Fibroblast of lung (primary cell): Measurements from ENCODE around the gene ATG101. TPM values are rescaled to one million over a fixed set of nuclear protein-coding genes. Genes with fewer than 3 reads are reported as not detected.

Experiments used
- DNase-seq, 2 donors: peaks; one replicate each; pipeline versions ENCODE4 v3.0.0 to v3.0.0-alpha.2; 2010; ENCODE audit warnings: low read depth in 2 of 2
- H2AFZ ChIP-seq: 2 replicates; pipeline ENCODE4 v1.5.1; 2012; ENCODE audit warnings: low read length, control low read depth, inconsistent platforms
- H3K27ac ChIP-seq: 2 replicates; pipeline ENCODE4 v1.5.1; 2011; ENCODE audit warnings: low read length, control low read depth; ENCODE audit not compliant: insufficient read depth
- H3K27me3 ChIP-seq: 2 replicates; pipeline ENCODE4 v1.5.1; 2011; ENCODE audit warnings: mild to moderate bottlenecking, low read length; ENCODE audit not compliant: control insufficient read depth, insufficient read depth
- H3K36me3 ChIP-seq: 2 replicates; pipeline ENCODE4 v1.5.1; 2011; ENCODE audit warnings: low read length; ENCODE audit not compliant: control insufficient read depth, insufficient read depth
- H3K4me1 ChIP-seq: 2 replicates; pipeline ENCODE4 v1.5.1; 2011; ENCODE audit warnings: low read length; ENCODE audit not compliant: control insufficient read depth, insufficient read depth; ENCODE audit errors: extremely low read depth
- H3K4me2 ChIP-seq: 2 replicates; pipeline ENCODE4 v1.5.1; 2011; ENCODE audit warnings: low read length, control low read depth; ENCODE audit not compliant: insufficient read depth; ENCODE audit errors: extremely low read depth
- H3K4me3 ChIP-seq, 4 experiments: fragments of 200-600 bp in 1 of 4; sonication (generic) in 1 of 4; replicated peaks in 1 of 4; 2 replicates each; pipeline ENCODE4 v1.5.1; 2011 to 2016; ENCODE audit warnings: low read length in 4 of 4, low read depth in 3 of 4, mild to moderate bottlenecking in 3 of 4, control low read depth in 2 of 4, inconsistent platforms in 1 of 4, mixed read lengths in 1 of 4; ENCODE audit not compliant: insufficient read depth in 1 of 4; ENCODE audit errors: control extremely low read depth in 1 of 4
- H3K79me2 ChIP-seq: 2 replicates; pipeline ENCODE4 v1.5.1; 2012; ENCODE audit warnings: mild to moderate bottlenecking, low read length, inconsistent platforms; ENCODE audit not compliant: control insufficient read depth, insufficient read depth
- H3K9ac ChIP-seq: 2 replicates; pipeline ENCODE4 v1.5.1; 2011; ENCODE audit warnings: mild to moderate bottlenecking, low read length, control low read depth; ENCODE audit not compliant: insufficient read depth
- H3K9me3 ChIP-seq: 2 replicates; pipeline ENCODE4 v1.5.1; 2012; ENCODE audit warnings: low read depth, low read length; ENCODE audit not compliant: control insufficient read depth, insufficient read depth
- H4K20me1 ChIP-seq: 2 replicates; pipeline ENCODE4 v1.5.1; 2011; ENCODE audit warnings: low read length; ENCODE audit not compliant: control insufficient read depth, insufficient read depth; ENCODE audit errors: extremely low read depth
- CTCF ChIP-seq, 2 donors: IDR thresholded peaks in 1 of 2; conservative IDR thresholded peaks in 1 of 2; 1 replicate in 1 of 2; 2 replicates in 1 of 2; pipeline ENCODE4 v1.5.1; 2011 to 2012; ENCODE audit warnings: low read length in 2 of 2, control low read depth in 1 of 2, inconsistent platforms in 1 of 2, low read depth in 1 of 2, mild to moderate bottlenecking in 1 of 2
- EZH2 ChIP-seq: IDR thresholded peaks from 2 replicates; pipeline ENCODE4 v1.5.1; 2012; ENCODE audit warnings: low read length, control low read depth, mild to moderate bottlenecking; ENCODE audit errors: missing control alignments
- polyA plus RNA-seq, 2 donors: library from polyadenylated mRNA; depleted of rRNA in 1 of 2; stranded (reverse) in 1 of 2; unstranded in 1 of 2; fragments of >200 nt; gene quantifications; 2 replicates each; pipeline ENCODE4 v1.2.1, GENCODE V29; 2011 to 2012; ENCODE audit warnings: missing spikeins in 1 of 2
- total RNA-seq: library from RNA; depleted of rRNA; stranded (reverse); fragments of >200 nt; gene quantifications from 2 replicates; pipeline ENCODE4 v1.2.1, GENCODE V29; 2014

ATG101 gene
- total and polyA plus RNA-seq, 2 donors (not counting 1 experiment from before 2014, with no cell fraction given), result 82.9 to 90.3 TPM

GRCh38 chr12:52121824-52122539 lies 52.2 kb downstream of the ATG101 start:
- Histone ChIP-seq H2AFZ (no peak overlapping the region), H4K20me1 (no peaks in the 10 kb centered on the region), H3K4me1 (peaks cover 3% of the 10 kb centered on the region), H3K9ac (peak overlapping the region; percentile 30), H3K4me2 (peak overlapping the region; percentile 35), H3K36me3 (no peaks in the 10 kb centered on the region), H3K9me3 (no peaks in the 10 kb centered on the region), H3K27me3 (peaks cover 7% of the 10 kb centered on the region), H3K79me2 (no peaks in the 10 kb centered on the region), H3K27ac (no peak overlapping the region), H3K4me3 (no peak overlapping the region)
- DNase-seq, result peak; percentile 26 to 68
- TF ChIP-seq EZH2, result no peak
- peak; percentile 61 to 75 for TF ChIP-seq CTCF (conservative IDR thresholded peaks at IDR 0.05 in 1 of 2, IDR thresholded peaks at IDR 0.05 in 1 of 2; ENCODE audit: low read depth in 1 of 2, low read length in 2 of 2)

GRCh38 chr12:52122540-52122871 lies 52.7 kb downstream of the ATG101 start:
- H3K27ac ChIP-seq, result no peak overlapping the region
- H3K4me3 ChIP-seq, result no peak overlapping the region
- no peak overlapping the region for H3K9ac ChIP-seq
- no peak overlapping the region for H2AFZ ChIP-seq
- H3K36me3 ChIP-seq, result no peaks in the 10 kb centered on the region
- H3K79me2 ChIP-seq, result no peaks in the 10 kb centered on the region
- no peak for TF ChIP-seq EZH2
- TF ChIP-seq CTCF (conservative IDR thresholded peaks at IDR 0.05 in 1 of 2, IDR thresholded peaks at IDR 0.05 in 1 of 2; ENCODE audit: low read depth in 1 of 2, low read length in 2 of 2), result no peak
- H3K27me3 ChIP-seq, result peaks cover 7% of the 10 kb centered on the region
- H4K20me1 ChIP-seq, result no peaks in the 10 kb centered on the region
- no peak for DNase-seq
- no peaks in the 10 kb centered on the region for H3K9me3 ChIP-seq
- peaks cover 3% of the 10 kb centered on the region for H3K4me1 ChIP-seq
- H3K4me2 ChIP-seq, result no peak overlapping the region

GRCh38 chr12:52122904-52123303 lies 53.1 kb downstream of the ATG101 start:
- Histone ChIP-seq H2AFZ (no peak overlapping the region), H3K4me1 (peaks cover 3% of the 10 kb centered on the region), H3K4me3 (no peak overlapping the region), H4K20me1 (no peaks in the 10 kb centered on the region), H3K79me2 (no peaks in the 10 kb centered on the region), H3K36me3 (no peaks in the 10 kb centered on the region), H3K9ac (no peak overlapping the region), H3K4me2 (no peak overlapping the region), H3K9me3 (no peaks in the 10 kb centered on the region), H3K27me3 (peaks cover 7% of the 10 kb centered on the region), H3K27ac (no peak overlapping the region)
- DNase-seq, result no peak
- TF ChIP-seq CTCF (conservative IDR thresholded peaks at IDR 0.05 in 1 of 2, IDR thresholded peaks at IDR 0.05 in 1 of 2; ENCODE audit: low read depth in 1 of 2, low read length in 2 of 2) (no peak), EZH2 (no peak)
